Measurements from ENCODE around the gene ZNF565. TPM values are rescaled to one million over a fixed set of nuclear protein-coding genes. Genes with fewer than 3 reads are reported as not detected.

ZNF565 gene
- total RNA-seq, 1 donor from 2014 or later: 6.2 TPM

- TF ChIP-seq EZH2 (IDR thresholded peaks at IDR 0.05) (no peak), CTCF (IDR thresholded peaks at IDR 0.05) (no peak), EZH2phosphoT487 (IDR thresholded peaks at IDR 0.05) (no peak)
- no peaks in the 10 kb centered on the region for H3K4me1 ChIP-seq
- peaks cover 13% of the 10 kb centered on the region for H3K79me2 ChIP-seq (ENCODE audit: low read depth)
- no peak overlapping the region for H2AFZ ChIP-seq (replicated peaks)
- H3K4me2 ChIP-seq: no peak overlapping the region
- Mint-ChIP-seq H3K36me3 (peaks cover 2% of the 10 kb centered on the region), H3K4me3 (no peak overlapping the region), H3K9me3 (no peaks in the 10 kb centered on the region), H3K27me3 (ENCODE audit: insufficient read depth, low read depth) (no peaks in the 10 kb centered on the region), H3K4me1 (no peaks in the 10 kb centered on the region), H3K27ac (no peak overlapping the region)
- H3K27ac ChIP-seq: no peak overlapping the region
- H3K9ac ChIP-seq: no peak overlapping the region
- no peak overlapping the region for H3K4me3 ChIP-seq
- peaks cover 5% of the 10 kb centered on the region for H3F3A ChIP-seq (ENCODE audit: low read depth)
- H3K27me3 ChIP-seq: no peaks in the 10 kb centered on the region
- DNase-seq (ENCODE audit: low spot score): no peak
- H3K9me3 ChIP-seq (ENCODE audit: low read depth): no peaks in the 10 kb centered on the region
- H3K36me3 ChIP-seq: no peaks in the 10 kb centered on the region
- H4K20me1 ChIP-seq (ENCODE audit: low read depth): no peaks in the 10 kb centered on the region
These were observed 4.0 kb downstream of the ZNF565 start for GRCh38 chr19:36210497-36210896.

- Histone ChIP-seq H3K9ac (no peak overlapping the region), H3F3A (ENCODE audit: low read depth) (no peaks in the 10 kb centered on the region), H3K9me3 (ENCODE audit: low read depth) (no peaks in the 10 kb centered on the region), H2AFZ (replicated peaks) (no peak overlapping the region), H4K20me1 (ENCODE audit: low read depth) (no peaks in the 10 kb centered on the region), H3K27ac (no peak overlapping the region), H3K27me3 (no peaks in the 10 kb centered on the region), H3K4me1 (no peaks in the 10 kb centered on the region), H3K4me3 (no peak overlapping the region), H3K4me2 (no peak overlapping the region), H3K36me3 (no peaks in the 10 kb centered on the region), H3K79me2 (ENCODE audit: low read depth) (peaks cover 8% of the 10 kb centered on the region)
- Mint-ChIP-seq H3K27ac (no peak overlapping the region), H3K27me3 (ENCODE audit: insufficient read depth, low read depth) (peaks cover 2% of the 10 kb centered on the region), H3K9me3 (no peaks in the 10 kb centered on the region), H3K4me3 (no peak overlapping the region), H3K4me1 (no peaks in the 10 kb centered on the region), H3K36me3 (peaks cover 2% of the 10 kb centered on the region)
- no peak for DNase-seq (ENCODE audit: low spot score)
- TF ChIP-seq EZH2phosphoT487 (IDR thresholded peaks at IDR 0.05) (no peak), EZH2 (IDR thresholded peaks at IDR 0.05) (no peak), CTCF (IDR thresholded peaks at IDR 0.05) (no peak)
These were observed 5.1 kb downstream of the ZNF565 start for GRCh38 chr19:36209372-36209771.

DNA sequence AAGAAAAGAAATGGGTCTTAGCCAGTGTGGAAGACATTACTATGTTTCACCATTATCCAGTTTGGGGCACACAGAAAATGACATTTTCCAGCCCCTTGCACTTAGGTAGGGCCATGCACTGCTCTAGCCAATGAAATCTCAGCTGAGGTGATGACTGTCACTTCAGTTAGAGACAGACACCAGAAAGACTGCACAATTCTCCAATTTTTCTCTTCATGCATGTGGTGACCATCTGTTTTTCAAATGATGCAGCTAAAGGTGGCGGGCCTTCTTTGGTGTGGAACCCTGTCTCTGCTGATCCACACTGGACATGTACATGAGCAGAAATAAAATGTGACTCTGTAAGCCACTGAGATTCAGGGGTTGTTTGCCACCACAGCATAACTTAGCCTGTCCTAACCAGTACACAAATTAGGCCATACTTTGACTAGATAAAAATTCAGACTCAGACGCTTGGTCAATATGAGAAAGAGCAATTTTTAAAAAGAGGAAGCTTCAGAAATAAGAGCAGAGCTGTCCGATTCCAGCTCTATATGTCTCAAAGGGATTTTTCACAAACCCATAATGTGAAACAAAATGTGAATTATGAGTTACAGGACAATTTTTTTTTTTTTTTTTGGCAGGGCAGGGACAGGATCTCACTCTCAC lies 6.7 kb downstream of the ZNF565 start:
- H3K27me3 Mint-ChIP-seq (ENCODE audit: insufficient read depth, low read depth): peaks cover 2% of the 10 kb centered on the region
- H4K20me1 ChIP-seq (ENCODE audit: low read depth): no peaks in the 10 kb centered on the region
- no peak overlapping the region for H3K27ac ChIP-seq
- no peaks in the 10 kb centered on the region for H3K27me3 ChIP-seq
- H2AFZ ChIP-seq (replicated peaks): no peak overlapping the region
- no peaks in the 10 kb centered on the region for H3K36me3 ChIP-seq
- no peaks in the 10 kb centered on the region for H3K4me1 Mint-ChIP-seq
- no peak overlapping the region for H3K4me3 Mint-ChIP-seq
- no peaks in the 10 kb centered on the region for H3K9me3 ChIP-seq (ENCODE audit: low read depth)
- H3K9ac ChIP-seq: no peak overlapping the region
- no peaks in the 10 kb centered on the region for H3K79me2 ChIP-seq (ENCODE audit: low read depth)
- TF ChIP-seq EZH2 (IDR thresholded peaks at IDR 0.05): no peak
- no peak for TF ChIP-seq EZH2phosphoT487 (IDR thresholded peaks at IDR 0.05)
- no peak for TF ChIP-seq CTCF (IDR thresholded peaks at IDR 0.05)
- H3K9me3 Mint-ChIP-seq: no peaks in the 10 kb centered on the region
- DNase-seq (ENCODE audit: low spot score): no peak
- H3F3A ChIP-seq (ENCODE audit: low read depth): no peaks in the 10 kb centered on the region
- no peaks in the 10 kb centered on the region for H3K4me1 ChIP-seq
- H3K36me3 Mint-ChIP-seq: peaks cover 3% of the 10 kb centered on the region
- H3K27ac Mint-ChIP-seq: no peak overlapping the region
- H3K4me3 ChIP-seq: no peak overlapping the region
- H3K4me2 ChIP-seq: no peak overlapping the region

Measured in neural progenitor cell (in vitro differentiated cells).